ENCODE data around the gene ADAM10. TPM values are rescaled to one million over a fixed set of nuclear protein-coding genes. Genes with fewer than 3 reads are reported as not detected.
A peak's percentile ranks its signal among the peaks of the same experiment; 100 is the strongest.

ADAM10 gene
- total RNA-seq, 1 donor from 2014 or later, result 125 TPM

DNA sequence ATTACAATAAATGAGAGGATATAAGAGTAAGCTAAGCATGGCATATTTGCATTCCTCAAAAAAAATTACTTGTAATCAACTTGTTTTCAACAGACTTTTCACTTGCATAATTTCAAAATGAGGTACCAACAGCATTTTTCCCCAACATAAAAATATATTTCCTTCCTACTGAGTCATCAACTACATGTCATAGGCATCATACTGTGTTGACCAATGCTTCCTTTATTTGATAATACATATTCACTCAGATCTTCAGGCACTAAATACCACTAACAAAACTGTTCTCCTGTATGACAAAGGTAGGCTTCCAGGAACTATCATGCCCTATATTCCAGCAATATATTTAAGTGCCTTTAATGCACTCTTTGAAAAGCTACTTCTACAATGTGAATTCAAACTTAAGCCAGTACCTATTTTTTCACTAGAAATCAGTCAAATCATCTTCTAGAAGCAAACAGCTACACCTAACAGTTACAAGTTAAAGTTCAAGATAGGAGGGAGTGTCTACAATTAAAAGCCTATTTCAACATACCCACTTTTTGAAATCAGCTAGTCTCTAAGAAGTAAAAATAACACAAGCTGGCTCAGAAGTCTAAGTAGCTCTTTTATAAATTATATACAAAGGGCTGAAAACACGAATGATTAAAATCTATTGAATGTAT lies 11.3 kb downstream of the ADAM10 start:
- no peak overlapping the region for H3K4me3 Mint-ChIP-seq
- H3K36me3 Mint-ChIP-seq (ENCODE audit: low read depth), result no peaks in the 10 kb centered on the region

DNA sequence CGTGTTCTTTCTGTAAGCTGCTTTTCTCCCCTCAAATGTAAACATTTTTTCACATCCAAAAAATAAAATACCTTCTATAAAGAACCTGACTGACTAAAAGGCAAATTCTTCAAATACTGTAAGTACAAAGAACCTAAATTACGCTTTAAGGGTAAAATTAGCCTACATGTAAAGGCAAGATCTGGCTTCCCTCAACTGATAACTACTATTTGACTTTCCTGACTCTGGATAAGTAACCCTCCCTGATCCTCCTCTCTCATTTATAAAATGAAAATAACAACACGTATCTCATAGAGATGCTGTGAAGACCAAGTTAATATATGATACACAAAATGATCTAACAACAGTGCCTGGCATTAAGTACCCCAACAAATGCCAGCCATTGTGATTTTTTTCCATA lies 12.2 kb downstream of the ADAM10 start:
- Mint-ChIP-seq H3K4me1 (peaks cover 30% of the 10 kb centered on the region), H3K9me3 (no peaks in the 10 kb centered on the region), H3K27me3 (ENCODE audit: low read depth) (no peaks in the 10 kb centered on the region), H3K4me3 (no peak overlapping the region), H3K36me3 (ENCODE audit: low read depth) (no peaks in the 10 kb centered on the region), H3K27ac (ENCODE audit: unreplicated experiment) (no peak overlapping the region)
- DNase-seq (ENCODE audit: low read depth, low spot score), result no peak
- TF ChIP-seq CTCF (conservative IDR thresholded peaks at IDR 0.05), result no peak

More for the DNA sequence above, 11.3 kb downstream of the ADAM10 start:
- Mint-ChIP-seq H3K9me3 (no peaks in the 10 kb centered on the region), H3K27ac (ENCODE audit: unreplicated experiment) (no peak overlapping the region), H3K4me1 (peaks cover 31% of the 10 kb centered on the region), H3K27me3 (ENCODE audit: low read depth) (no peaks in the 10 kb centered on the region)
- no peak for TF ChIP-seq CTCF (conservative IDR thresholded peaks at IDR 0.05)
- no peak for DNase-seq (ENCODE audit: low read depth, low spot score)

DNA sequence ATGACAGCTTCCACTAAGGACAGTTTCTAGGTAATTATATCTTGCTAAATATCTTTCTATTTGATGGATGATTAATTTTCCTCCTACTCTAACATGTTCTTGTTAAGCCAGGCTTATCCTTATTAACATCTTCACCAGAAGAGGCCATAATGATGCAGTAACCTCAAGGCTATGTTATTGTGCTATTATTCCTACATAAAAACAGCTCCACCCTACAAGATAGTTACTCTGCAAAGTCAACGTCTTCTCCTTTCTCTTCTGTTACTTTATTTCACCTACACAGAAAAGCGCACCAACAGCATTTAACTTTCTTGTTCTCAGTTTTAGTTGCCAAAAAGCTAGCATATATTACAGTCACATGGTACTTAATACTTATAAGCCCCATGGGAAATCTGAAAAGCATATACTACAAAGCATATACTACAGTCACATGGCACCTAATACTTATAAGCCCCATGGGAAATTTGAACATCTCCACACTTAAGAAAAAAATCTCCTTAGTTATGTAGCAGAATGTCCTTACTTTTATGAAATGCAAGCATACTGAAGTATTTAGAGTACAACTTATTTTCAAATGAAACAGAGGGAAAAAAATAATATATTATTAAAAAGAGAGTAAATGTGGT lies 13.4 kb downstream of the ADAM10 start:
- H3K36me3 Mint-ChIP-seq (ENCODE audit: low read depth), result peaks cover 4% of the 10 kb centered on the region
- H3K4me3 Mint-ChIP-seq, result no peak overlapping the region
- no peak overlapping the region for H3K27ac Mint-ChIP-seq (ENCODE audit: unreplicated experiment)
- no peaks in the 10 kb centered on the region for H3K27me3 Mint-ChIP-seq (ENCODE audit: low read depth)
- peaks cover 29% of the 10 kb centered on the region for H3K4me1 Mint-ChIP-seq
- H3K9me3 Mint-ChIP-seq, result no peaks in the 10 kb centered on the region
- TF ChIP-seq CTCF (conservative IDR thresholded peaks at IDR 0.05), result no peak
- no peak for DNase-seq (ENCODE audit: low read depth, low spot score)

GRCh38 chr15:58734859-58735258 lies 14.6 kb downstream of the ADAM10 start:
- Mint-ChIP-seq H3K4me1 (peaks cover 28% of the 10 kb centered on the region), H3K9me3 (no peaks in the 10 kb centered on the region), H3K27me3 (ENCODE audit: low read depth) (no peaks in the 10 kb centered on the region), H3K27ac (ENCODE audit: unreplicated experiment) (peak overlapping the region; percentile 30), H3K36me3 (ENCODE audit: low read depth) (peaks cover 4% of the 10 kb centered on the region), H3K4me3 (no peak overlapping the region)
- no peak for DNase-seq (ENCODE audit: low read depth, low spot score)
- no peak for TF ChIP-seq CTCF (conservative IDR thresholded peaks at IDR 0.05)

- Mint-ChIP-seq H3K4me1 (peaks cover 24% of the 10 kb centered on the region), H3K4me3 (no peak overlapping the region), H3K9me3 (no peaks in the 10 kb centered on the region), H3K27ac (ENCODE audit: unreplicated experiment) (no peak overlapping the region), H3K27me3 (ENCODE audit: low read depth) (no peaks in the 10 kb centered on the region), H3K36me3 (ENCODE audit: low read depth) (peaks cover 7% of the 10 kb centered on the region)
- DNase-seq (ENCODE audit: low read depth, low spot score), result no peak
- no peak for TF ChIP-seq CTCF (conservative IDR thresholded peaks at IDR 0.05)
Measured at GRCh38 chr15:58732625-58733363, 16.7 kb downstream of the ADAM10 start.

Data from neural crest cell (in vitro differentiated cells).